Smooth muscle cell (in vitro differentiated cells): ENCODE results near the gene DENND4A. TPM values are rescaled to one million over a fixed set of nuclear protein-coding genes. Genes with fewer than 3 reads are reported as not detected.

ENCODE experiments used
- DNase-seq: peaks from one replicate; lab custom pipeline; 2025; ENCODE audit not compliant: unreplicated experiment; lab: John Stamatoyannopoulos, UW
- H2AFZ ChIP-seq: fragments of 200-600 bp; sonication (generic); 2 replicates; pipeline ENCODE4 v1.6.0; 2016; ENCODE audit warnings: antibody characterized with exemption, low read depth, mild to moderate bottlenecking
- H3F3A ChIP-seq: fragments of 200-600 bp; sonication (generic); 2 replicates; pipeline ENCODE4 v1.6.0; 2017; ENCODE audit warnings: antibody characterized with exemption, low read depth
- H3K27ac ChIP-seq: fragments of 200-600 bp; sonication (generic); 2 replicates; pipeline ENCODE4 v1.5.1; 2016; ENCODE audit warnings: low read depth, mild to moderate bottlenecking
- H3K27me3 ChIP-seq: fragments of 200-600 bp; sonication (generic); 2 replicates; pipeline ENCODE4 v1.6.1; 2016; ENCODE audit warnings: low read depth, mild to moderate bottlenecking
- H3K36me3 ChIP-seq: fragments of 200-600 bp; sonication (generic); 2 replicates; pipeline ENCODE4 v1.5.1; 2016; ENCODE audit warnings: low read depth
- H3K4me1 ChIP-seq: fragments of 200-600 bp; sonication (generic); 2 replicates; pipeline ENCODE4 v1.5.1; 2016; ENCODE audit warnings: low read depth
- H3K4me2 ChIP-seq: fragments of 200-600 bp; sonication (generic); 2 replicates; pipeline ENCODE4 v1.6.0; 2016; ENCODE audit warnings: mild to moderate bottlenecking
- H3K4me3 ChIP-seq: fragments of 200-600 bp; sonication (generic); 2 replicates; pipeline ENCODE4 v1.5.1; 2016; ENCODE audit warnings: mild to moderate bottlenecking
- H3K79me2 ChIP-seq: fragments of 200-600 bp; sonication (generic); 2 replicates; pipeline ENCODE4 v1.6.0; 2016; ENCODE audit warnings: low read depth, mild to moderate bottlenecking
- H3K9ac ChIP-seq: fragments of 200-600 bp; sonication (generic); 2 replicates; pipeline ENCODE4 v1.6.0; 2016; ENCODE audit warnings: low read depth
- H3K9me3 ChIP-seq: fragments of 200-600 bp; sonication (generic); replicated peaks from 2 replicates; pipeline ENCODE4 v1.5.1; 2016; ENCODE audit warnings: low read depth
- H4K20me1 ChIP-seq: fragments of 200-600 bp; sonication (generic); 2 replicates; pipeline ENCODE4 v1.6.0; 2016; ENCODE audit warnings: low read depth
- WGBS: methylation state at CpG from one replicate; pipeline ENCODE4 v1.1.7; 2016; ENCODE audit warnings: low lambda C conversion rate; 5-methylcytosine and 5-hydroxymethylcytosine counted together
- polyA plus RNA-seq: library from polyadenylated mRNA; unstranded; fragments of >200 nt; fragmentation: Nextera tagmentation; extraction: Ambion mirVana; gene quantifications from 2 replicates; pipeline ENCODE4 v1.2.1, GENCODE V29; 2016
- total RNA-seq: library from RNA; depleted of rRNA; stranded (reverse); fragments of >200 nt; gene quantifications from 2 replicates; pipeline ENCODE4 v1.2.3, GENCODE V29; 2014
- TF ChIP-seq, protein P1 (sequence below): fragments of 200-600 bp; sonication (generic); IDR thresholded peaks from 2 replicates; pipeline ENCODE4 v1.5.1; 2017; ENCODE audit warnings: borderline replicate concordance, mild to moderate bottlenecking, antibody characterized with exemption; ENCODE audit not compliant: insufficient read depth, poor library complexity, severe bottlenecking

Gene DENND4A
- total and polyA plus RNA-seq, 2 experiments from 2014 or later = 3.4 to 16.5 TPM

DNA sequence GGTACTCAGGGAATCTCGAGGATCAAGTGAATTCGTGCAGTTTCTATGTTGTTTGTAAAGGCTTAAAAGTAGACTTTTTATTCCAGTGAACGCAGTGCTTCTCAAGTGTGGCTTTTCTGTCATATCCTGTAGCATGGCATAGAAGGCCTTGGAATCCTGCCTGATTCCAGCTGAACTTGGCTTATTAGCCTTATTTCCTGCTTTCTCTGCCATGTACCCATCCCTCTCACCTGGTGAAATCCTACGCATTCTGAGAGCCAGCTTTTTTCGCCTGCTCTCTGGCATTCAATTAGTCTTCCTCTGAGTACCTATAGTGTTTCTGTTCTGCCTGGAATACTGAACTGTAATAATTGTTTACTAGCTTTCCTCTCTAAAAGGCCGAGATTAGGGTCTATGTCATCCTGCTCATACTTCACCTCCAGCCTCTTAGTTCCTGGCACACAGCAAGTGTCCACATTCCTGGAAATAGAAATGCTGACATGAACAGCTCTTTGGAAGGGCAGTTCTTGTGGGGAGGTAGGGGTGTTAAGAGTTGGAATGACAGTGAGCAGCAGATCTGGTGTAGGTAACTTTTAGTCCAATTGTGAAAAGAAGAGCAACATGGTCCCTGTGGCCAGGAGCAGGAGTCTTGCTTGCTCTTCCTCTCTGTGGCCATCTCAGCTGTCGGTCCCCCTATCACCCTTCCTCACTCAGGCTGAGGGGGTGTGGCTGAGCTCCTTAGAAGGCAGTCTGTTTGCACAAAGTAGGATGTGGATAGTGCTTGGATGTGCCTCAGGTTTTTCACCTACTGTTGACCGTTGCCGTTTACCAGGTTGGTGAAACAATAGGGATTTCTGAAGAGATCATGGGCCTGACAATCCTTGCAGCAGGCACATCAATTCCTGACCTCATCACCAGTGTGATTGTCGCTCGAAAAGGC, 140.0 kb downstream of the DENND4A start:
- Histone ChIP-seq H3K9ac (no peak overlapping the region), H3K36me3 (no peaks in the 10 kb centered on the region), H3K27ac (no peak overlapping the region), H4K20me1 (no peaks in the 10 kb centered on the region), H2AFZ (no peak overlapping the region), H3K4me2 (no peak overlapping the region), H3K27me3 (no peaks in the 10 kb centered on the region), H3K4me1 (no peaks in the 10 kb centered on the region), H3K4me3 (no peak overlapping the region), H3F3A (no peaks in the 10 kb centered on the region), H3K9me3 (no peaks in the 10 kb centered on the region), H3K79me2 (no peaks in the 10 kb centered on the region)
- TF ChIP-seq, protein P1, sequence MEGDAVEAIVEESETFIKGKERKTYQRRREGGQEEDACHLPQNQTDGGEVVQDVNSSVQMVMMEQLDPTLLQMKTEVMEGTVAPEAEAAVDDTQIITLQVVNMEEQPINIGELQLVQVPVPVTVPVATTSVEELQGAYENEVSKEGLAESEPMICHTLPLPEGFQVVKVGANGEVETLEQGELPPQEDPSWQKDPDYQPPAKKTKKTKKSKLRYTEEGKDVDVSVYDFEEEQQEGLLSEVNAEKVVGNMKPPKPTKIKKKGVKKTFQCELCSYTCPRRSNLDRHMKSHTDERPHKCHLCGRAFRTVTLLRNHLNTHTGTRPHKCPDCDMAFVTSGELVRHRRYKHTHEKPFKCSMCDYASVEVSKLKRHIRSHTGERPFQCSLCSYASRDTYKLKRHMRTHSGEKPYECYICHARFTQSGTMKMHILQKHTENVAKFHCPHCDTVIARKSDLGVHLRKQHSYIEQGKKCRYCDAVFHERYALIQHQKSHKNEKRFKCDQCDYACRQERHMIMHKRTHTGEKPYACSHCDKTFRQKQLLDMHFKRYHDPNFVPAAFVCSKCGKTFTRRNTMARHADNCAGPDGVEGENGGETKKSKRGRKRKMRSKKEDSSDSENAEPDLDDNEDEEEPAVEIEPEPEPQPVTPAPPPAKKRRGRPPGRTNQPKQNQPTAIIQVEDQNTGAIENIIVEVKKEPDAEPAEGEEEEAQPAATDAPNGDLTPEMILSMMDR = no peak
- 88% methylated on average over 11 of the region's 11 CpGs for WGBS
- no peak for DNase-seq

DNA sequence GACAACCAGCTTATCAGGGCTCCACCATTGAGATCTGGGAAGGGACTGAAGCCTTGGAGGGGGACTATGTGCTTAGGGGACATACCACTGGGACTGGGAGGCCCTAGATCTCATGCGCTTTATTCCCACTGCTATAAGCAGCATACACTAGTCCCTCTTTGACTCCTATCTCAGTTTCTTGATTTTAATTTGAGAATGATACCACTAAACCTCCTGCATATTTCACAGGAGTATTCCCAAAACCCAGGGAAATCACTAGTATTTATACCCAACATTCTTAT, 141.1 kb downstream of the DENND4A start:
- Histone ChIP-seq H3F3A (no peaks in the 10 kb centered on the region), H3K4me2 (no peak overlapping the region), H3K9ac (no peak overlapping the region), H3K79me2 (no peaks in the 10 kb centered on the region), H3K4me1 (no peaks in the 10 kb centered on the region), H3K4me3 (no peak overlapping the region), H2AFZ (no peak overlapping the region), H3K36me3 (no peaks in the 10 kb centered on the region), H3K27ac (no peak overlapping the region), H3K27me3 (no peaks in the 10 kb centered on the region), H3K9me3 (no peaks in the 10 kb centered on the region), H4K20me1 (no peaks in the 10 kb centered on the region)
- TF ChIP-seq, protein P1 = no peak
- 100% methylated on average over 1 of the region's 1 CpG for WGBS
- DNase-seq = no peak

DNA sequence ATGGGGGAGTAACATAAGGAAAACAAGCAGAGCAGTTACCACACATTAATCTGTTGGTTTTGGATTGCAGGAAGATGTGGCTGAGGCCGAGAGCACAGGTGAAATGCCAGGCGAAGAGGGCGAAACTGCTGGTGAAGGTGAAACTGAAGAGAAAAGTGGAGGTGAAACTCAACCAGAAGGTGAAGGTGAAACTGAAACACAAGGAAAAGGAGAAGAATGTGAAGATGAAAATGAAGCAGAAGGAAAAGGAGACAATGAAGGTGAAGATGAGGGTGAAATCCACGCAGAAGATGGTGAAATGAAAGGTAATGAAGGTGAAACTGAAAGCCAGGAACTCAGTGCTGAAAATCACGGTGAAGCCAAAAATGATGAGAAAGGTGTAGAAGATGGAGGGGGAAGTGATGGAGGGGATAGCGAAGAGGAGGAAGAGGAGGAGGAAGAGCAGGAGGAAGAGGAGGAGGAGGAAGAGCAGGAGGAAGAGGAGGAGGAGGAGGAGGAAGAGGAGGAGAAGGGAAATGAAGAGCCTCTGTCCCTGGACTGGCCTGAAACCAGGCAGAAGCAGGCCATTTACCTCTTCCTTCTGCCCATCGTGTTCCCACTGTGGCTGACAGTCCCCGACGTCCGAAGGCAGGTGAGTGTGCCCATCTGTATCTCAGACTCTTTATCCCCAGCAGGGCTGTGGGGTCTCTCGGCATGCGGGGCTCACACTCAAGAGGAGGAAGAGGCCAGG, 141.6 kb downstream of the DENND4A start:
- TF ChIP-seq, protein P1 = no peak
- Histone ChIP-seq H2AFZ (no peak overlapping the region), H3F3A (no peaks in the 10 kb centered on the region), H3K9me3 (no peaks in the 10 kb centered on the region), H3K27ac (no peak overlapping the region), H4K20me1 (no peaks in the 10 kb centered on the region), H3K27me3 (no peaks in the 10 kb centered on the region), H3K9ac (no peak overlapping the region), H3K4me2 (no peak overlapping the region), H3K4me1 (no peaks in the 10 kb centered on the region), H3K36me3 (no peaks in the 10 kb centered on the region), H3K4me3 (no peak overlapping the region), H3K79me2 (no peaks in the 10 kb centered on the region)
- no peak for DNase-seq
- 96% methylated on average over 12 of the region's 12 CpGs for WGBS
